Liver (tissue), 9 donors: ENCODE data around the gene CCDC51. TPM values are rescaled to one million over a fixed set of nuclear protein-coding genes. Genes with fewer than 3 reads are reported as not detected.

ENCODE experiments used
- DNase-seq: peaks from one replicate; pipeline ENCODE4 v3.0.0-alpha.2; 2017; ENCODE audit warnings: low spot score
- H3K27ac ChIP-seq, 2 donors: one replicate each; pipeline ENCODE4 v1.7.0; 2013; ENCODE audit warnings: inconsistent platforms in 2 of 2, low read length in 2 of 2, control low read depth in 1 of 2, low read depth in 1 of 2, mild to moderate bottlenecking in 1 of 2
- H3K27me3 ChIP-seq, 4 donors: one replicate each; pipeline versions ENCODE4 v1.6.1 to v1.7.0; 2013; ENCODE audit warnings: low read length in 3 of 4, inconsistent platforms in 1 of 4, mild to moderate bottlenecking in 1 of 4, moderate library complexity in 1 of 4; ENCODE audit not compliant: control insufficient read depth in 4 of 4, insufficient read depth in 4 of 4
- H3K36me3 ChIP-seq, 4 donors: one replicate each; pipeline versions ENCODE4 v1.6.1 to v1.7.0; 2013; ENCODE audit warnings: low read length in 3 of 4, mild to moderate bottlenecking in 3 of 4, low read depth in 1 of 4, moderate library complexity in 1 of 4; ENCODE audit not compliant: control insufficient read depth in 4 of 4, insufficient read depth in 3 of 4
- H3K4me1 ChIP-seq, 4 donors: one replicate each; pipeline versions ENCODE4 v1.6.1 to v1.7.0; 2013; ENCODE audit warnings: low read length in 3 of 4, mild to moderate bottlenecking in 3 of 4, moderate library complexity in 1 of 4; ENCODE audit not compliant: control insufficient read depth in 4 of 4, insufficient read depth in 4 of 4
- H3K4me3 ChIP-seq, 3 donors: one replicate each; pipeline versions ENCODE4 v1.6.1 to v1.7.0; 2013; ENCODE audit warnings: low read length in 3 of 3, control low read depth in 1 of 3, low read depth in 1 of 3, mild to moderate bottlenecking in 1 of 3
- H3K9ac ChIP-seq, 2 donors: one replicate each; pipeline ENCODE4 v1.7.0; 2013; ENCODE audit warnings: low read length in 2 of 2, mild to moderate bottlenecking in 2 of 2, moderate library complexity in 2 of 2, control low read depth in 1 of 2, low read depth in 1 of 2
- H3K9me3 ChIP-seq, 4 donors: one replicate each; pipeline versions ENCODE4 v1.6.1 to v1.7.0; 2013; ENCODE audit warnings: low read length in 3 of 4; ENCODE audit not compliant: control insufficient read depth in 4 of 4
- EGR1 ChIP-seq, 2 donors: IDR thresholded peaks; 2 replicates each; pipeline ENCODE4 v1.6.1; 2016 to 2018; ENCODE audit warnings: antibody characterized with exemption in 2 of 2, low read depth in 2 of 2
- FOXA1 ChIP-seq: IDR thresholded peaks from 2 replicates; pipeline ENCODE4 v1.6.1; 2016; ENCODE audit warnings: antibody characterized with exemption
- FOXA2 ChIP-seq: IDR thresholded peaks from 2 replicates; pipeline ENCODE4 v1.6.1; 2016; ENCODE audit warnings: antibody characterized with exemption
- GABPA ChIP-seq, 2 donors: IDR thresholded peaks in 1 of 2; conservative IDR thresholded peaks in 1 of 2; 2 replicates each; pipeline ENCODE4 v1.6.1; 2016; ENCODE audit warnings: antibody characterized with exemption in 2 of 2, mild to moderate bottlenecking in 1 of 2, moderate library complexity in 1 of 2
- HNF4A ChIP-seq, 2 donors: conservative IDR thresholded peaks; 2 replicates each; pipeline ENCODE4 v1.6.1; 2016; ENCODE audit warnings: antibody characterized with exemption in 2 of 2, mild to moderate bottlenecking in 2 of 2
- JUND ChIP-seq, 2 donors: IDR thresholded peaks; 2 replicates each; pipeline ENCODE4 v1.6.1; 2016; ENCODE audit warnings: antibody characterized with exemption in 2 of 2
- NR2F2 ChIP-seq: IDR thresholded peaks from 2 replicates; pipeline ENCODE4 v1.6.1; 2016; ENCODE audit warnings: antibody characterized with exemption
- RAD21 ChIP-seq, 2 donors: IDR thresholded peaks; 2 replicates each; pipeline ENCODE4 v1.6.1; 2016; ENCODE audit warnings: antibody characterized with exemption in 2 of 2, mild to moderate bottlenecking in 2 of 2
- RXRA ChIP-seq, 2 donors: IDR thresholded peaks; 2 replicates each; pipeline ENCODE4 v1.6.1; 2017 to 2018; ENCODE audit warnings: antibody characterized with exemption in 2 of 2, mild to moderate bottlenecking in 1 of 2
- SP1 ChIP-seq: IDR thresholded peaks from 2 replicates; pipeline ENCODE4 v1.6.1; 2018; ENCODE audit warnings: antibody characterized with exemption, mild to moderate bottlenecking
- TAF1 ChIP-seq: conservative IDR thresholded peaks from 2 replicates; pipeline ENCODE4 v1.6.1; 2016; ENCODE audit warnings: antibody characterized with exemption, mild to moderate bottlenecking
- YY1 ChIP-seq: IDR thresholded peaks from 2 replicates; pipeline ENCODE4 v1.6.1; 2016; ENCODE audit warnings: antibody characterized with exemption, mild to moderate bottlenecking
- WGBS: extraction: QIAGEN DNeasy Blood & Tissue Kit; methylation state at CpG from one replicate; pipeline ENCODE4 v1.1.7; 2013; 5-methylcytosine and 5-hydroxymethylcytosine counted together
- polyA plus RNA-seq, 2 donors: library from polyadenylated mRNA; stranded (reverse) in 1 of 2; unstranded in 1 of 2; fragments of 200-250 nt in 1 of 2; fragments of >200 nt in 1 of 2; fragmentation: Nextera tagmentation in 1 of 2; extraction: Ambion mirVana in 1 of 2; gene quantifications; one replicate each; pipeline versions ENCODE4 v1.2.1 to v1.2.3, GENCODE V29; 2013 to 2015
- total RNA-seq, 2 donors: library from RNA; depleted of rRNA; stranded (reverse); fragments of >200 nt; gene quantifications; one replicate each; pipeline ENCODE4 v1.2.3, GENCODE V29; 2014
- TF ChIP-seq, protein P1 (sequence below): IDR thresholded peaks from 2 replicates; pipeline ENCODE4 v1.6.1; 2016; ENCODE audit warnings: antibody characterized with exemption
- TF ChIP-seq, protein P2 (sequence below): IDR thresholded peaks from 2 replicates; pipeline ENCODE4 v1.6.1; 2016; ENCODE audit warnings: antibody characterized with exemption
- TF ChIP-seq, protein P3 (sequence below): fragments of 150-350 bp; IDR thresholded peaks from 2 replicates; pipeline ENCODE4 v1.5.1; 2017; ENCODE audit warnings: improper control_type of control experiment, low read depth, low read length; ENCODE audit not compliant: missing input control
- TF ChIP-seq, protein P4 (sequence below): IDR thresholded peaks from 2 replicates; pipeline ENCODE4 v1.6.1; 2016; ENCODE audit warnings: antibody characterized with exemption
- donor health status: healthy.
- donor health status: healthy.
- donor health status: healthy.
- donor health status: healthy.
- donor health status: healthy.

The CCDC51 gene
- total and polyA plus RNA-seq, 4 donors = 7.9 to 13.7 (median 11.0) TPM

DNA sequence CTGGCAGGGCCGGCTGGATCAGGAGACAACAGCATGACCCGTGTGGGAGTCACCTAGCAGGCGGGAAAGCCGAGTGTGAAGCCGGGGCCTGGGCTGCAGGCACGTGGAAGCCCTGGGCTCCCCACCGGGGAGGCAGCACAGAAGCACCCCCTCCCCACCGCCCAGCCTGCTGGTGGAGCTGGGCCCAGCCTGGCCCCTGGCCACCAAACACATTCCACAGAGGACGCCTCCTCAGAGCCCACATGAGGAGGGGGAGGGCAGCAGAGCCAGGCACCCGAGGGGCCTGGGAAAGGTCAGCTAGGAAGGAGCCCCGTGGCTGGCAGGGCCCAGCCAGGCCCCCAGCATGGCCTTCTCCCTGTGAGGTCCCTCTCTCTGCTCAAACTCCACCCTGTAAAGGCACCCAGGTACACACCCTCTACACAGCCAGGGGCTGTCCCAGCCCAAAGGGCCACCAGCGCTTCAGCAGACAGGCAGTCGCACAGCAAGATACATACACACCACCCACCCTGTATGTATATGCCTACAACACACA is 14.6 kb downstream of the CCDC51 start:
- WGBS = 38% methylated on average over 13 of the region's 13 CpGs
- H3K27ac ChIP-seq = peak overlapping the region; percentile 43 to 44
- H3K27me3 ChIP-seq = no peaks in the 10 kb centered on the region
- DNase-seq = no peak
- H3K36me3 ChIP-seq = peaks cover 0 to 7% (median 2%) of the 10 kb centered on the region in 4 donors
- peaks cover 27 to 78% (median 56%) of the 10 kb centered on the region in 4 donors for H3K4me1 ChIP-seq
- no peak overlapping the region for H3K4me3 ChIP-seq
- TF ChIP-seq RAD21 (IDR thresholded peaks at IDR 0.05) (no peak), TAF1 (no peak), JUND (IDR thresholded peaks at IDR 0.05) (no peak), FOXA1 (no peak), NR2F2 (no peak), RXRA (IDR thresholded peaks at IDR 0.05) (no peak), HNF4A (conservative IDR thresholded peaks at IDR 0.05) (no peak), FOXA2 (no peak), GABPA (IDR thresholded peaks at IDR 0.05 in 1 of 2, conservative IDR thresholded peaks at IDR 0.05 in 1 of 2) (no peak), SP1 (no peak), EGR1 (IDR thresholded peaks at IDR 0.05; ENCODE audit: low read depth in 2 of 2) (no peak)
- TF ChIP-seq, protein P1, sequence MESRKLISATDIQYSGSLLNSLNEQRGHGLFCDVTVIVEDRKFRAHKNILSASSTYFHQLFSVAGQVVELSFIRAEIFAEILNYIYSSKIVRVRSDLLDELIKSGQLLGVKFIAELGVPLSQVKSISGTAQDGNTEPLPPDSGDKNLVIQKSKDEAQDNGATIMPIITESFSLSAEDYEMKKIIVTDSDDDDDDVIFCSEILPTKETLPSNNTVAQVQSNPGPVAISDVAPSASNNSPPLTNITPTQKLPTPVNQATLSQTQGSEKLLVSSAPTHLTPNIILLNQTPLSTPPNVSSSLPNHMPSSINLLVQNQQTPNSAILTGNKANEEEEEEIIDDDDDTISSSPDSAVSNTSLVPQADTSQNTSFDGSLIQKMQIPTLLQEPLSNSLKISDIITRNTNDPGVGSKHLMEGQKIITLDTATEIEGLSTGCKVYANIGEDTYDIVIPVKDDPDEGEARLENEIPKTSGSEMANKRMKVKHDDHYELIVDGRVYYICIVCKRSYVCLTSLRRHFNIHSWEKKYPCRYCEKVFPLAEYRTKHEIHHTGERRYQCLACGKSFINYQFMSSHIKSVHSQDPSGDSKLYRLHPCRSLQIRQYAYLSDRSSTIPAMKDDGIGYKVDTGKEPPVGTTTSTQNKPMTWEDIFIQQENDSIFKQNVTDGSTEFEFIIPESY = no peak
- TF ChIP-seq, protein P2, sequence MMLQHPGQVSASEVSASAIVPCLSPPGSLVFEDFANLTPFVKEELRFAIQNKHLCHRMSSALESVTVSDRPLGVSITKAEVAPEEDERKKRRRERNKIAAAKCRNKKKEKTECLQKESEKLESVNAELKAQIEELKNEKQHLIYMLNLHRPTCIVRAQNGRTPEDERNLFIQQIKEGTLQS = no peak
- H3K9ac ChIP-seq = no peak overlapping the region
- no peaks in the 10 kb centered on the region for H3K9me3 ChIP-seq

DNA sequence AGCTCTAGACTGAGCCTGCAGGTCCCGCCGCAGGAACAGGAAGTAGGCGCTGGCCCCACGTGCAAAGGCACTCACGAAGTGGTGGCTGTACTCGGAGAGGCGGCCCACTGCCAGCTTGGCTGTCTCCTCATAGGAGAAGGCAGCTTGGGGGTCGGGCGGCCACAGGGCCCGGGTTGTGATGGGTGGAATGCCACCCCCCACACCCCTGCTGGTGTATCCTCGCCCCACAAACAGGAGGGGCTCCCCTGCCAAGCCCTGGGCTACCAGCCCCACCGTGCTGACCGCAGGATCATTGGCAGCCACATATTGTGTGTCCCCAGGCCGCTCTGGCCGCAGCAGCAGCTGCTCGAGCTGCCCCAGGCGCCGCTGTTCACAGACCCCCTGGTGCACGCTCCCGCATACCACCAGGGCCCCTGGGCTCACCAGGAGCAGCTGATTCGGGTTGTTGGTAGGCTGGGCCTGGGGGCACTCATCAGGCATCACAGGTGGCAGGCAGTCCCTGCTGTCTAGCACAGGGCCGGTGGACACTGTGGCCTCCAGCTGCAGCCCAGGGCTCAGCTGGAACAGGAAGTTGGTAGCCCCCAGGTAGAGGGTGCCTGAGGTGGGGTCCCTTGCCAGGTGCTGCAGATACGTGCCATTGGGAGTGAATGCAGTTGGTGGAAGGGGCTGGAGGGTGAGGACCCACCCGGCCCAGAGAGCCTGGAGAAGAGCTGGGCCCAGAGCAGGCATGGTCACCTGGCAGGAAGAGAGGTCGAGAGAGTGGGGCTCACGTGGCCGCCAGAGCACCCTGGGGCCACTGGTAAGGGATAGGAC is 15.8 kb downstream of the CCDC51 start:
- H3K36me3 ChIP-seq = peaks cover 0 to 12% (median 5%) of the 10 kb centered on the region in 4 donors
- no peak for TF ChIP-seq HNF4A (conservative IDR thresholded peaks at IDR 0.05)
- no peak for TF ChIP-seq RXRA (IDR thresholded peaks at IDR 0.05)
- TF ChIP-seq GABPA (IDR thresholded peaks at IDR 0.05 in 1 of 2, conservative IDR thresholded peaks at IDR 0.05 in 1 of 2) = no peak
- no peak for TF ChIP-seq NR2F2
- TF ChIP-seq SP1 = no peak
- TF ChIP-seq YY1 = no peak
- no peak for TF ChIP-seq TAF1
- TF ChIP-seq RAD21 (IDR thresholded peaks at IDR 0.05) = no peak
- no peak for TF ChIP-seq JUND (IDR thresholded peaks at IDR 0.05)
- H3K4me3 ChIP-seq = no peak overlapping the region
- WGBS = 87% methylated on average over 27 of the region's 27 CpGs
- DNase-seq = no peak
- no peak overlapping the region for H3K9ac ChIP-seq
- no peak overlapping the region for H3K27ac ChIP-seq
- H3K9me3 ChIP-seq = no peaks in the 10 kb centered on the region
- H3K4me1 ChIP-seq = peaks cover 27 to 74% (median 53%) of the 10 kb centered on the region in 4 donors
- no peaks in the 10 kb centered on the region for H3K27me3 ChIP-seq

DNA sequence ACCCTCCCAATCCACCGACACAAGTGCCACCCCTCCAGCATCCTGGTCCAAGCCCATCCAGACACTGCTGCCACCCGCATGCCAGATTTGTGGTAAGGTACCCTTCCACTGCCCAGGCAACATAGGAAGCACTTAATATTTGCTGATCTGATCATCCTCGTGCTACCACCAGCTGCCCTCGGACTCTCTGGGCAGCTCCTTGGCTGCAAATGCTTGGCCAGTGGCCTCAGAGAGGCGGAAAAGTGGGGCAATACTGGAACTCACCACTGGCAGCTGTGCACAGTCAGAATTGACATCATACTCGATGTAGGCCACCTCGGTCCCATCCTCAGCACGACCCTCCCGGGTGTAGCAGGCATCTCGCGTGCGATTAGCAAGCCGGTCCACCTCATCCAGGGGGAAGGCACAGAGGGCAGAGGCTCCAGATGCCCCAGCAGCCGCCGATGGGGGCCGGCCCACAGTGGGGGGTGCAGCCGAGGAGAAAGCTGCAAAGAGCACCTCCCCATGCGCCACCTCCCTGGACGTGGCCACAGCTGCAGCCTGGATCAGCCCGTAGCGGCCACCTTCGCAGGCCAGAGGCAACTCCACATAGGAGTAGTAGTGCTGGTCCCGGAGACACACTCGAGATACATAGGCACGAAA is 16.6 kb downstream of the CCDC51 start:
- Histone ChIP-seq H3K9ac (no peak overlapping the region), H3K27me3 (no peaks in the 10 kb centered on the region), H3K4me3 (no peak overlapping the region), H3K27ac (peak overlapping the region in 1 of 2 donors; percentile 18), H3K9me3 (no peaks in the 10 kb centered on the region), H3K36me3 (peaks cover 0 to 19% (median 11%) of the 10 kb centered on the region in 4 donors), H3K4me1 (peaks cover 27 to 72% (median 53%) of the 10 kb centered on the region in 4 donors)
- DNase-seq = no peak
- 76% methylated on average over 25 of the region's 25 CpGs for WGBS
- TF ChIP-seq, protein P3, sequence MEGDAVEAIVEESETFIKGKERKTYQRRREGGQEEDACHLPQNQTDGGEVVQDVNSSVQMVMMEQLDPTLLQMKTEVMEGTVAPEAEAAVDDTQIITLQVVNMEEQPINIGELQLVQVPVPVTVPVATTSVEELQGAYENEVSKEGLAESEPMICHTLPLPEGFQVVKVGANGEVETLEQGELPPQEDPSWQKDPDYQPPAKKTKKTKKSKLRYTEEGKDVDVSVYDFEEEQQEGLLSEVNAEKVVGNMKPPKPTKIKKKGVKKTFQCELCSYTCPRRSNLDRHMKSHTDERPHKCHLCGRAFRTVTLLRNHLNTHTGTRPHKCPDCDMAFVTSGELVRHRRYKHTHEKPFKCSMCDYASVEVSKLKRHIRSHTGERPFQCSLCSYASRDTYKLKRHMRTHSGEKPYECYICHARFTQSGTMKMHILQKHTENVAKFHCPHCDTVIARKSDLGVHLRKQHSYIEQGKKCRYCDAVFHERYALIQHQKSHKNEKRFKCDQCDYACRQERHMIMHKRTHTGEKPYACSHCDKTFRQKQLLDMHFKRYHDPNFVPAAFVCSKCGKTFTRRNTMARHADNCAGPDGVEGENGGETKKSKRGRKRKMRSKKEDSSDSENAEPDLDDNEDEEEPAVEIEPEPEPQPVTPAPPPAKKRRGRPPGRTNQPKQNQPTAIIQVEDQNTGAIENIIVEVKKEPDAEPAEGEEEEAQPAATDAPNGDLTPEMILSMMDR = no peak
- TF ChIP-seq RAD21 (IDR thresholded peaks at IDR 0.05) = no peak
- TF ChIP-seq FOXA2 = no peak
- TF ChIP-seq, protein P4, sequence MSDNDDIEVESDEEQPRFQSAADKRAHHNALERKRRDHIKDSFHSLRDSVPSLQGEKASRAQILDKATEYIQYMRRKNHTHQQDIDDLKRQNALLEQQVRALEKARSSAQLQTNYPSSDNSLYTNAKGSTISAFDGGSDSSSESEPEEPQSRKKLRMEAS = no peak
- no peak for TF ChIP-seq TAF1
- no peak for TF ChIP-seq SP1
- no peak for TF ChIP-seq RXRA (IDR thresholded peaks at IDR 0.05)
- TF ChIP-seq EGR1 (IDR thresholded peaks at IDR 0.05; ENCODE audit: low read depth in 2 of 2) = no peak
- TF ChIP-seq, protein P2 = no peak
- no peak for TF ChIP-seq HNF4A (conservative IDR thresholded peaks at IDR 0.05)
- no peak for TF ChIP-seq FOXA1
- TF ChIP-seq YY1 = no peak
